ENCODE data around the gene TMEM121B. TPM values are rescaled to one million over a fixed set of nuclear protein-coding genes. Genes with fewer than 3 reads are reported as not detected.

TMEM121B gene
- polyA plus RNA-seq, 1 donor (not counting 4 experiments of a cell fraction or from before 2014, with no cell fraction given): not detected

- no peak for FAIRE-seq
- Histone ChIP-seq H3K27ac (ENCODE audit: control insufficient read depth, insufficient read depth, low read length) (no peak overlapping the region), H3K36me3 (ENCODE audit: control insufficient read depth in 2 of 2, extremely low read depth in 1 of 2, insufficient read depth in 2 of 2, low read length in 2 of 2) (peaks cover 0 to 7% of the 10 kb centered on the region in 2 experiments), H3K4me1 (ENCODE audit: control insufficient read depth, extremely low read depth, insufficient read depth, low read length) (no peaks in the 10 kb centered on the region), H4K20me1 (ENCODE audit: control insufficient read depth, extremely low read depth, insufficient read depth, low read length) (peaks cover 3% of the 10 kb centered on the region), H3K9ac (ENCODE audit: control insufficient read depth, extremely low read depth, insufficient read depth, low read length) (no peak overlapping the region), H3K9me3 (ENCODE audit: control insufficient read depth, low read depth, low read length) (no peaks in the 10 kb centered on the region), H3K27me3 (ENCODE audit: control insufficient read depth, extremely low read depth, insufficient read depth, low read length) (no peaks in the 10 kb centered on the region), H3K9me1 (ENCODE audit: control insufficient read depth, extremely low read depth, insufficient read depth, low read length) (no peaks in the 10 kb centered on the region), H3K4me2 (ENCODE audit: control insufficient read depth, extremely low read depth, insufficient read depth, low read depth, low read length) (no peak overlapping the region), H3K4me3 (ENCODE audit: control insufficient read depth in 2 of 3, extremely low read depth in 1 of 3, insufficient read depth in 2 of 3, low read depth in 1 of 3, low read length in 3 of 3) (no peak overlapping the region), H2AFZ (ENCODE audit: control insufficient read depth, low read length) (no peak overlapping the region), H3K79me2 (ENCODE audit: control insufficient read depth, insufficient read depth, low read length) (peaks cover 24% of the 10 kb centered on the region)
- dilution Hi-C loops (cut with MboI; ENCODE audit: extremely low pct_ligation_motif_present, low sequenced_read_pairs): no loop called here
- TF ChIP-seq CTCF (optimal IDR thresholded peaks at IDR 0.05 in 1 of 3, IDR thresholded peaks at IDR 0.05 in 1 of 3, conservative IDR thresholded peaks at IDR 0.05 in 1 of 3; ENCODE audit: extremely low read depth in 1 of 3, insufficient read depth in 2 of 3, low read length in 3 of 3): no peak
- TF ChIP-seq EZH2 (IDR thresholded peaks at IDR 0.05; ENCODE audit: low read length): no peak
- DNase-seq (ENCODE audit: low read depth, low spot score): no peak
Observed at GRCh38 chr22:17093081-17093480, 28.1 kb downstream of the TMEM121B start.

GRCh38 chr22:17091851-17092250 is 29.3 kb downstream of the TMEM121B start:
- no peaks in the 10 kb centered on the region for H3K9me3 ChIP-seq (ENCODE audit: control insufficient read depth, low read depth, low read length)
- H3K27me3 ChIP-seq (ENCODE audit: control insufficient read depth, extremely low read depth, insufficient read depth, low read length): no peaks in the 10 kb centered on the region
- no peak overlapping the region for H3K4me2 ChIP-seq (ENCODE audit: control insufficient read depth, extremely low read depth, insufficient read depth, low read depth, low read length)
- H3K9me1 ChIP-seq (ENCODE audit: control insufficient read depth, extremely low read depth, insufficient read depth, low read length): no peaks in the 10 kb centered on the region
- H3K79me2 ChIP-seq (ENCODE audit: control insufficient read depth, insufficient read depth, low read length): peaks cover 36% of the 10 kb centered on the region
- TF ChIP-seq CTCF (optimal IDR thresholded peaks at IDR 0.05 in 1 of 3, IDR thresholded peaks at IDR 0.05 in 1 of 3, conservative IDR thresholded peaks at IDR 0.05 in 1 of 3; ENCODE audit: extremely low read depth in 1 of 3, insufficient read depth in 2 of 3, low read length in 3 of 3) (no peak), EZH2 (IDR thresholded peaks at IDR 0.05; ENCODE audit: low read length) (no peak)
- DNase-seq (ENCODE audit: low read depth, low spot score) (no peak), FAIRE-seq (no peak)
- H3K4me1 ChIP-seq (ENCODE audit: control insufficient read depth, extremely low read depth, insufficient read depth, low read length): no peaks in the 10 kb centered on the region
- dilution Hi-C loops (cut with MboI; ENCODE audit: extremely low pct_ligation_motif_present, low sequenced_read_pairs): no loop called here
- no peak overlapping the region for H3K27ac ChIP-seq (ENCODE audit: control insufficient read depth, insufficient read depth, low read length)
- peaks cover 3% of the 10 kb centered on the region for H4K20me1 ChIP-seq (ENCODE audit: control insufficient read depth, extremely low read depth, insufficient read depth, low read length)
- H3K36me3 ChIP-seq (ENCODE audit: control insufficient read depth in 2 of 2, extremely low read depth in 1 of 2, insufficient read depth in 2 of 2, low read length in 2 of 2): no peaks in the 10 kb centered on the region
- H2AFZ ChIP-seq (ENCODE audit: control insufficient read depth, low read length): no peak overlapping the region
- H3K9ac ChIP-seq (ENCODE audit: control insufficient read depth, extremely low read depth, insufficient read depth, low read length): no peak overlapping the region
- H3K4me3 ChIP-seq (ENCODE audit: control insufficient read depth in 2 of 3, extremely low read depth in 1 of 3, insufficient read depth in 2 of 3, low read depth in 1 of 3, low read length in 3 of 3): no peak overlapping the region

All from keratinocyte (primary cell).